Motor neuron (in vitro differentiated cells): ENCODE measurements around the gene ARHGAP10. TPM values are rescaled to one million over a fixed set of nuclear protein-coding genes. Genes with fewer than 3 reads are reported as not detected.
"Not testable (repeated sequence)": the region's sequence is repeated elsewhere in the genome, so short reads cannot be mapped to it uniquely, and the experiment has no call there.

ENCODE experiments used
- ATAC-seq, 8 experiments: fragments of 200-7000 bp; cut with Tn5 transposase; replicated peaks in 6 of 8; 2 replicates each; pipeline ENCODE4 v1.8.0; 2021; ENCODE audit warnings: mild to moderate bottlenecking in 8 of 8, moderate library complexity in 8 of 8
- H3K27ac ChIP-seq, 2 donors: fragments of 250-450 bp; sonication (Bioruptor Pico); 2 replicates each; pipeline ENCODE4 v1.9.0; 2021; ENCODE audit warnings: antibody characterized with exemption in 2 of 2, mild to moderate bottlenecking in 2 of 2, moderate library complexity in 1 of 2
- H3K4me1 ChIP-seq, 2 donors: fragments of 250-450 bp; sonication (Bioruptor Pico); replicated peaks in 1 of 2; 2 replicates each; pipeline ENCODE4 v1.6.1; 2021; ENCODE audit warnings: antibody characterized with exemption in 2 of 2, mild to moderate bottlenecking in 2 of 2, moderate library complexity in 1 of 2
- H3K4me3 ChIP-seq, 5 donors: fragments of 250-450 bp; sonication (Bioruptor Pico); 2 replicates each; pipeline ENCODE4 v1.9.0; 2021; ENCODE audit warnings: antibody characterized with exemption in 5 of 5, mild to moderate bottlenecking in 5 of 5, moderate library complexity in 4 of 5
- WGBS, 10 experiments: fragments of 450-650 bp; shearing (Covaris generic); methylation state at CpG; one replicate each; pipeline ENCODE4 v1.0.0; 2022; 5-methylcytosine and 5-hydroxymethylcytosine counted together
- in situ Hi-C, 9 experiments: fragments of 400-800 bp; cut with MboI; loops; one replicate each; pipeline ENCODE4 v1.15.0; 2021; ENCODE audit warnings: low sequenced_read_pairs in 9 of 9, low pct_unique_long_range_greater_than_20kb in 2 of 9; ENCODE audit not compliant: unreplicated experiment in 9 of 9
- total RNA-seq, 8 experiments: library from RNA; unstranded; fragments of 300-600 nt; gene quantifications; 2 replicates each; pipeline versions ENCODE4 v1.2.3 to v1.2.4, GENCODE V29; 2022

Gene ARHGAP10
- total RNA-seq, 8 experiments from 2014 or later: 1.6 to 16.1 (median 8.2) TPM

GRCh38 chr4:147793569-147794313, 61.9 kb downstream of the ARHGAP10 start:
- WGBS, 10 experiments: 0 to 80% (median 72%) methylated on average over 1 to 8 of the region's 8 CpGs
- no peaks in the 10 kb centered on the region for H3K4me1 ChIP-seq
- in situ Hi-C loops: no loop called here
- H3K27ac ChIP-seq: no peak overlapping the region
- H3K4me3 ChIP-seq: no peak overlapping the region
- peak in 4 of 8 experiments; percentile 19 to 73 (median 50) for ATAC-seq

DNA sequence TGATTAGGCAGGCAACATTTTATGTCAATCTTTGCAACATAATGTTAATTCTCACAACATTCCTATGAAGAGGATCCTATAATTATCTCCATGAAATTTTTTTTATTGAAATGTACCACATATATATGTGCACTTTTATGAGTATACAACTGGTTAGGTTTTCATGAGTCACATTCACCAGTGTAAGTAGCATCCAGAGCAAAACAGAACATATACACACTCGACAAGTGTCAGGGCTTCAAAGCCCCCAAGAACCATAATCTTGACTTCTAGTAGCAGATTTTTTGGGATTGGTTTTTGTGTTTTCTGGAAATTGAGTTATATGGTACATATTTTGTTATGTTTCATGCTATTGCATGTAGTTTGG, 62.4 kb downstream of the ARHGAP10 start:
- Histone ChIP-seq H3K4me3 (no peak overlapping the region), H3K4me1 (no peaks in the 10 kb centered on the region), H3K27ac (no peak overlapping the region)
- ATAC-seq: peak in 1 of 8 experiments; percentile 81
- WGBS, 10 experiments: 67 to 100% (median 100%) methylated on average over 1 of the region's 1 CpG; no CpG with 5 or more reads in 5 of the 10 experiments
- in situ Hi-C loops: no loop called here

- H3K4me3 ChIP-seq: no peak overlapping the region
- ATAC-seq: no peak
- no peaks in the 10 kb centered on the region for H3K4me1 ChIP-seq
- 41 to 93% (median 70%) methylated on average over 2 to 5 of the region's 5 CpGs for WGBS, 10 experiments
- no peak overlapping the region for H3K27ac ChIP-seq
- in situ Hi-C loops: no loop called here
These were observed 63.0 kb downstream of the ARHGAP10 start for GRCh38 chr4:147794787-147795413.

DNA sequence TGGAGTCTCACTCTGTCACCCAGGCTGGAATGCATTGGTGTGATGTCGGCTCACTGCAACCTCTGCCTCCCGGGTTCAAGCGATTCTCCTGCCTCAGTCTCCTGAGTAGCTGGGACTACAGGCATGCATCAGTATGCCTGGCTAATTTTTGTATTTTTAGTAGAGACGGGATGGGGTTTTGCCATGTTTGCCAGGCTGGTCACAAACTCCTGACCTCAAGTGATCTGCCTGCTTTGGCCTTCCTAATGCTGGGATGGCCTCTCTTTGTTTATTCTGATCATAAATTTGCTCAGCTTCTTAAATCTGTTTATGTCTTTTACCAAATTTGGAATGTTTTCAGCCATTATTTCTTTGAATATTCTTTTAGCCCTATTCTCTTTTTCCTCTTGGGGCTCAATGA, 67.2 kb downstream of the ARHGAP10 start:
- H3K4me3 ChIP-seq, H3K4me1 ChIP-seq, ATAC-seq, in situ Hi-C loops, H3K27ac ChIP-seq: not testable (repeated sequence)
- 80 to 100% (median 83%) methylated on average over 1 to 4 of the region's 4 CpGs; no CpG with 5 or more reads in 4 of the 10 experiments for WGBS, 10 experiments

DNA sequence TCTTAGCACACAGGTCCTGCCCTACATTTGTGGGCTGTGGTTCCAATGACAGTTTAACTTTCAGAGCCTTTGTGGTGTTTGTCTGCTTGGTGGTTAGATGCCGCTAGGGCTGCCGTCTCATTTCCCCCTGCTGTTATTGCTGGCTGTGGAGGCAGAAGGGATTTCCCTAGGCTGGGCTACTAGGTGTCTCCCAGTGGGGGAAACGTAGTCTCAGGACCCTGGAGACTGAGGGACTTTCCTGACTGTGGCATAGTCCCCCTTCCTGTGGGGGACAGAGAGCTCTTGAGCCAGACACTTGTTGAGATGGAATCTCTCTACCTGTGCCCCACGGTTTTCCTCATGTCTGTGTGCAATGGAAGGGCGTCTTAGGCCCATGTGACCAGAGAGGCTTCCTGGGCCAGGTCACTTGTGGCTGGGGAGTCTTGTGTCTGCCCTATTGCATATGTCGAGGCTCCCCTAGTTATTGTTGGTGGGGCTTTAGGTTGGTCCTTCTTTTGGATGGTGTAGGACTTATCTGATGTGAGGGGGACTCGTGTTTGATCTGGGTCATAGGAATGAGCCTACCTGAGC, 68.2 kb downstream of the ARHGAP10 start:
- H3K27ac ChIP-seq: no peak overlapping the region
- in situ Hi-C loops: no loop called here
- WGBS, 10 experiments: 92 to 100% (median 95%) methylated on average over 1 to 3 of the region's 7 CpGs; no CpG with 5 or more reads in 4 of the 10 experiments
- no peaks in the 10 kb centered on the region for H3K4me1 ChIP-seq
- H3K4me3 ChIP-seq: no peak overlapping the region
- no peak for ATAC-seq

DNA sequence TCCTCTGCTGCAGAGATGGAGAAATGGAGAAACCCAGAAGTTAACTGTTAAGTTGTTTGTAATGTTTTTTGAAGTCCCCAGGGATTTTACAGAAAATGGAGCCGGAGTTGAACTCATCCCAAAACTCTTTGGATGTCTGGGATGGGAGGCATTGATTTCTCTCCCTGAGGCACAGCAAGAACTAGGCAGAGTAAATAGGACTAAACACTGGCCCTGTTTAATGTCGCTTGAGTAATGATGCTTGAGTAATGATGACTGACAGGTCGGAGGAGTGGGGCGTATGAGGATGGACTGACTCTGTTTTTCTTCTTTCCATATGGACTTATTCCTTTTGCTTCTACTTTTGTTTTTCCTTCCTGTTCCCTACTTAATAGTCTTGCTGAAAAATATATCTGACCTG, 69.9 kb downstream of the ARHGAP10 start:
- no peak overlapping the region for H3K4me3 ChIP-seq
- WGBS, 10 experiments: 60 to 100% (median 90%) methylated on average over 1 to 4 of the region's 4 CpGs; no CpG with 5 or more reads in 1 of the 10 experiments
- in situ Hi-C loops: no loop called here
- no peaks in the 10 kb centered on the region for H3K4me1 ChIP-seq
- no peak overlapping the region for H3K27ac ChIP-seq
- ATAC-seq: no peak

DNA sequence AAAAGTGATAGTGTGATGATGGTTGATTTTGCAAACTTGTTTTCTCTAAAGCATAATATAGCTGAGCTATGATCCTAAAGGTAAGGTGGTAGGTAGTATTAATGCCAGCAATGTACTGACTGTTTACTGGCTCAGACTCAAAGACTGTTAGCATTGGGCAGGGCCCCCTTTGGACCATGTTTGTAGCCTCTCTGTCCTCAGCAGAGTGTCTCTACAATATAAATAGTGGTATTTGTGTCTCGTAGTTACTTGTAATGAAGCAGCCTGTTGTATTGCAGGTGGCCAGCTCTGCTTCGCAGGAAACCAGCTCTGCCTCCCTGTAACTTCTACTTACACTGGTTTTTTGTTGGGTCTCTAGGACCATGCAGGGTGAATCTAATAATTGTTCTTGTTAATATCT, 70.5 kb downstream of the ARHGAP10 start:
- in situ Hi-C loops: no loop called here
- H3K4me3 ChIP-seq: no peak overlapping the region
- H3K27ac ChIP-seq: no peak overlapping the region
- H3K4me1 ChIP-seq: no peaks in the 10 kb centered on the region
- ATAC-seq: peak in 1 of 8 experiments; percentile 26
- WGBS, 10 experiments: 82 to 96% (median 90%) methylated on average over 1 to 2 of the region's 2 CpGs; no CpG with 5 or more reads in 3 of the 10 experiments

GRCh38 chr4:147805946-147806345, 74.1 kb downstream of the ARHGAP10 start:
- in situ Hi-C loops: no loop called here
- peak in 3 of 8 experiments; percentile 78 to 97 (median 95) for ATAC-seq
- no peak overlapping the region for H3K4me3 ChIP-seq
- H3K27ac ChIP-seq: no peak overlapping the region
- no peaks in the 10 kb centered on the region for H3K4me1 ChIP-seq
- WGBS, 10 experiments: 0 to 100% (median 85%) methylated on average over 1 to 4 of the region's 4 CpGs

- in situ Hi-C loops: no loop called here
- Histone ChIP-seq H3K4me3 (no peak overlapping the region), H3K4me1 (no peaks in the 10 kb centered on the region), H3K27ac (no peak overlapping the region)
- no peak for ATAC-seq
- WGBS, 10 experiments: 80 to 86% (median 83%) methylated on average over 1 of the region's 1 CpG; no CpG with 5 or more reads in 5 of the 10 experiments
These were observed 76.6 kb downstream of the ARHGAP10 start for GRCh38 chr4:147808447-147808846.

DNA sequence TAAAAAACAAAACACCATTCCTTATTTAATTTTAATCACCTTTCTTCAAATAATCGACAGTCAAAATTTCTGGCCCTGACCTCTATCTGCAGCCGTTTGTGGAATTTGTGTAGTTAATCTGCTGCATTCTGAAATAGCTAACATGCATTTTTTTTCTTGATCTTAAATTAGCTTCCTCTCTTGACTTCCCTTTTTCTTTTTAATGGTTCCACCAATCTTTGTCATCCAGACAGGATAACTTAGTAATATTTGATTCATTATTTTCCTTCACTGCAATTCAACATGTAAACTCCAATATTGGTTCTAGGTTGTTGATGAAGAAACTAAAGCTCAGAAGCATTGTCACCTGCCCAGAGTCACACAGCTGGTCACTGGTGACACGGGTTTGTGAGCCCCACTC, 77.3 kb downstream of the ARHGAP10 start:
- 32 to 100% (median 84%) methylated on average over 1 to 3 of the region's 3 CpGs; no CpG with 5 or more reads in 1 of the 10 experiments for WGBS, 10 experiments
- H3K4me3 ChIP-seq: no peak overlapping the region
- no peak for ATAC-seq
- no peak overlapping the region for H3K27ac ChIP-seq
- in situ Hi-C loops: no loop called here
- no peaks in the 10 kb centered on the region for H3K4me1 ChIP-seq

DNA sequence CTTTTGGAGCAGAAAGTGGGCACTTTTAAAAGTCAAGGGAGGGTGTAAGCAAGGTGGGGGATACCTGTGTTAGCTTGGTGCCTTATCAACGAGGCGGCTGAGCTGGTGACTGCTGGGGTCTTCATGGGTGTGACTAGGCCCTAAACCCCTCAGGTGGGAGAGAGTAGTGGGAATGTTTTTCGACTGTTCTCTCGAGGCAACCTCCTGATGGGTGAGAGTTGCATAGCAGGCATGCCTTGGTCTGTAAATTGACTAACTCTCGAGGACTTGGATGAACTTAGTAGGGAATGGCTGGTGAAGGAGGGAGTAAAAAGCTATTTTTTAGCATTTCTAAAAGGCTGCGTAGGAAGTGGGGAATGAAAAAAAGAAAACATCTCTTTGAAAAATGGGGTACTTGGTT, 80.0 kb downstream of the ARHGAP10 start:
- Histone ChIP-seq H3K27ac (no peak overlapping the region), H3K4me1 (no peaks in the 10 kb centered on the region), H3K4me3 (no peak overlapping the region)
- in situ Hi-C loops: no loop called here
- 60 to 100% (median 85%) methylated on average over 1 to 4 of the region's 6 CpGs; no CpG with 5 or more reads in 4 of the 10 experiments for WGBS, 10 experiments
- ATAC-seq: no peak

GRCh38 chr4:147813109-147813773, 81.4 kb downstream of the ARHGAP10 start:
- ATAC-seq: peak in 3 of 8 experiments; percentile 28 to 71 (median 69)
- H3K27ac ChIP-seq: no peak overlapping the region
- 13 to 96% (median 89%) methylated on average over 2 to 7 of the region's 7 CpGs; no CpG with 5 or more reads in 1 of the 10 experiments for WGBS, 10 experiments
- no peak overlapping the region for H3K4me3 ChIP-seq
- in situ Hi-C loops: no loop called here
- H3K4me1 ChIP-seq: no peaks in the 10 kb centered on the region

- no peak overlapping the region for H3K27ac ChIP-seq
- WGBS, 10 experiments: 25 to 94% (median 81%) methylated on average over 1 to 6 of the region's 6 CpGs
- in situ Hi-C loops: no loop called here
- no peaks in the 10 kb centered on the region for H3K4me1 ChIP-seq
- no peak overlapping the region for H3K4me3 ChIP-seq
- ATAC-seq: peak in 2 of 8 experiments; percentile 33 to 59
These were observed 82.1 kb downstream of the ARHGAP10 start for GRCh38 chr4:147813973-147814372.
